HG02798 (cell line): Measurements from ENCODE around the gene IL12B.

Experiments used
- ATAC-seq: cut with Tn5 transposase; IDR thresholded peaks from one replicate; pipeline ENCODE4 v1.9.1; 2021; ENCODE audit warnings: mild to moderate bottlenecking; ENCODE audit not compliant: unreplicated experiment, poor library complexity

Gene IL12B

DNA sequence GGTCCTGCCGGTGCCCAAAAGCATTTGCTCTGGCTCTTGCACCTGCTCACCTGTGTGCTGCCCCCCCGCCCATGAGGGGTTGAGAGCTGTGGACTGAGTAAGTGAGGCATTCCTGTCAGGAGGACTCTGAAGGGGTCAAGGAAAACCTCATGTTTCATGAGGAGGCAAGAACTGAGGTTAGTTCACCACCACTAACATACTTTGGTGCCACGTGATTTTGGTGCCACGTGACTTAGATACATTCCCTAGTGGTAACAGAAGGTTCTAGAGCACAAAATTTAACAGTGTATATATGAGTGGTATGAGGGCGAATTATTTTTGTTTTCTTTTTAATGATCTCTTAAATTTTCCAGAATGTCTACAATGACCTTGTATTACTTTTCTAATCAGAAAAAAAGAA, 6.3 kb upstream of the IL12B start:
- ATAC-seq, result no peak

DNA sequence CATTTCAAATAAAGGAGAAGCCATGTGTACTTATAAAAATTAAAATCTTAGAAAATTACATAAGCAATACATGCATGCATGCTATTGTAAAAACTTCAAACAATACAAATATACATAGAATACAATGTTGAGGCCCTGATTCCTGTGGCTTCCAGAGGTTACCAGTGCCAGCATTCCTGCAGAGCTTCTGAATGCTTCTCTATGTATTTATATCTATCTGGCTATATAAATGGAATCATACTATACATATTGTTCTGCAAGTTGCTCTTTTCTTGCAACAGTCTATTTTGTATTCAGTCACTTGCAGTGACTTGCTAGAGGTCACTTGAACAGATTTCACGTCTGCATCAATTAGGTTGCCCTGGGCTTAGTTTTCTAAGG, 3.2 kb upstream of the IL12B start:
- no peak for ATAC-seq

DNA sequence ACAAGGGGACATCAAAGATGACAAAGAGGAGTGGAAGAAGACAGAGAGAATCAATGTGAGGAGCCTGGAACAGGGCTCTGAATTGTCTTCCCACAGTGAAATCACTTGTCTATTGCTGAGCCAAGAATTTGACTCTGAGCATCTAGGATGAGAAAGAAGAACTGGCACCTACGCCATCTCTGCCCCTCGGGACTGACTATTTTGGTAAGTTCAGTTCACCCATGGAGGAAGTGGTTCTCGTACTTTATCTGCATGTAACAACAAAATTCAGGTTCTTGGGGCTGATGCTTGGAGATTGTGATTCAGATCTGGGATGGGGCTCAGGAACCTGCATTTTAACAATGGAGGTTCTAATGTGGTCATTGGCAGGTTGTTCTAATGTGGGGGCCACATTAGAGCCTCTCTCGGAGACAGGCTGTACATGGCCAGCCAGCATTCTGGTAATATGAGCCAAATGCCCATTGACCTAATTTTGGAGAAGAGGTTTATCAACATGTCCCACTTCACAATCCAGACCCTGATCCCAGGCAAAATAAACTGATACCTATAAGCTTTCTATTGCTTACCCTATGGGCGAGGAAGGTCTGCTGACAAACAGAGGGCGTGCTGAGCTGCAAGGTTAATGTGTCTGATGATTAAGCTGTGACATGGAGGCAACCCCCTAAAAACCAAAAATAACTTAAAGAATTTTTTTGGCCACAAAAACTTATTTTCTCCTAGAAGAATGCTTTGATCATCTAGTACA, 2.7 kb upstream of the IL12B start:
- peak; percentile 28 for ATAC-seq

DNA sequence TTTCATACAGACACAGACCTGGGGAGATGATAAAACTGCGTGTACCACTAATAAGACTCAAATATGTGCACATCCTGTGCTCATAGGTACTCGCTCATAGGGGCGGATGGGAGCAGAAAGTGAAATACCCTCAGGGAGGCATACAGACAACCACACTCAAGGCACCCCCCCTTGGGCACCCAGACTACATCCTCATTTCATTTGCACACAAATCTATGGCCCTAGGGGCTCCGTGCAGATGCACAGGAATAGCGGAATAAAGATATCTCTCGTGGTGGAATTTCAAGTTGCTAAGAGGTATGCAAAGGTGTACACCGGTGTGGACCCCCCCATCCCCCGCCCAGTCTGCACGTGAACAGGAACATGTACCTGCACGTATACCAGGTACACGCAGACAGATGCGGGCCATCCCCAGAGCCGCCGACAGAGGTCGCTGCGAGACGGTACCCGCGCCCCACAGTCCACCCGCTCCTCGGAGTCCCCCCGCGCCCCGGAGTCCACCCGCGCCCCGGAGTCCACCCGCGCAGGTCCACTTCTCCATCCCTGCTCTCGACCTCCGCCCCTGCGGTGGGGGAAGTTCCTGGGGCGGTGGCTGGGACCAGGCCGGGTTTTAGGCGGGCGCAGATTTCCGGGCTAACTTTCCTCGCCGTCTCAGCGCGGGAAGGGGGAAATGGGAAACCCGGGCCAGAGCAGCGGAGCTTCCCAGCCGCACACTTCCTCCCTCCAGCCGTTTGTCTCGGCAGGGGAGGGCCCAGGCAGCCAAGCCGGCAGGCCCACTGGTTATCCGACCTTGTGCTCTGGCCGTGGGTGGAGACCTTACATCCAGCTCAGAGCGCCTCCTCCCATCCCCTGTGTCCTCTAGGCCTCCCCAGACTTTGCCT, 1.0 kb upstream of the IL12B start:
- ATAC-seq, result peak; percentile 67

DNA sequence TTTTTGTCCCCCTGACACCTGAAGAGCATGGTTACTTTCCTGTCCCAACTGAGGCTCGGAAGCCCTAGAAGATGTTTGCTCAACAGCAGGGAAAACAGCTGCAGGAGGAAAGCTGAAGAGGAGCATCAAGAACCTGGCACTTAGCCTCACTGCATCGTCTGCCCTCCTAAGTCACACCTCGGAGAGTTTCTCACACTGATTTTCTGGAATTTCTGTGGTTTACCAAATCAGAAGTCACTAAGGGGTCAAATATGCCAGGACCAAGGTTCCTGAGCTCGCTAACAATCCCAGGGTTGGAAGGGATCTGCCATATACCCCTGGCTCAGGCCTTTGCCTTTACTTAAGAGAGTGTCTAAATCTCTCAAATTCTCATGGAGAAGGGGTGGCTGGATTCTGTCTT, 5.3 kb downstream of the IL12B start:
- no peak for ATAC-seq

DNA sequence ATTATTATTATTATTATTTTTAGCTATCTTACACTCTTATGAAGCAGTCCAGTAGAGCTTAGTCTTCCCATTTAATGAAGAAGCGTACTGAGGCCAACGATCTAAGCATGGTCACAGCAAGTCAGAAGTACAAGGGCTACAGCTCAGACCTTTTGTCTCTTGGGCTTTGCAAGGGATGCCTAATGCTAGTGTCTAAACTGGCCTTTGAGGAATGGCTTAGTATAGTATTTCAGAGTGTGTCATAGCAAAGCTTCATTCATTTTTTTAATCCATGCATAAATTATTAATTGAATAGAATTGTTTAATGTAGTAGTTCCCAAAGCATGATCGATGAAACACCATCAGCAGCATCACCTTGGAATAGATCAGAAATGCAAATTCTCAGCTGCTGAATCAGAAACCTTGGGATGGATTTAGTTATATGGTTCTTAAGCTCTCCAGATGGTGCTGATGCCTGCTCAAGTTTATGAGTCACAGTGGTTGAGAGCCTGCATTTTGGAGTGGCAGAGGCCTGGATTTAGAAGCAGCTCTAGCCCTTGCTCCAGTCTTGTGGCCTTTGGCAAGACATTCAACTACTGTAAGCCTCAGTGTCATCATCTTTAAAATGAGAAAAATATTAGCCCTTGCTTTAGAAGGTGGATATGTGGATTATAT, 6.1 kb downstream of the IL12B start:
- ATAC-seq, result no peak

DNA sequence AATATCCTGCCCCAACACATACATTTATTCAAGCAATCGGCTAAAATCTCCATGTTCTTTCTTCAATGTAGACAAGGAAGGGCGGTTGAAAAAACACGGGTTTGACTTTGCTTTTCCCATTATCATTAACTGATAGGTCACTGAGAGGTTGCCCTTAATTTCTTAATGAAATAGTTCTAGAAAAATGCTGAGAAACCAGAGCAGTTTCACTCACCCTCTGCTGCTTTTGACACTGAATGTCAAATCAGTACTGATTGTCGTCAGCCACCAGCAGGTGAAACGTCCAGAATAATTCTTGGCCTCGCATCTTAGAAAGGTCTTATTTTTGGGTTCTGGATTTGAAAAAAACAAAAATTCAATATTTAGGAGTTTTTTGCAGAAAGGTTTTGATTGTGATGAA, 8.1 kb downstream of the IL12B start:
- peak; percentile 75 for ATAC-seq

DNA sequence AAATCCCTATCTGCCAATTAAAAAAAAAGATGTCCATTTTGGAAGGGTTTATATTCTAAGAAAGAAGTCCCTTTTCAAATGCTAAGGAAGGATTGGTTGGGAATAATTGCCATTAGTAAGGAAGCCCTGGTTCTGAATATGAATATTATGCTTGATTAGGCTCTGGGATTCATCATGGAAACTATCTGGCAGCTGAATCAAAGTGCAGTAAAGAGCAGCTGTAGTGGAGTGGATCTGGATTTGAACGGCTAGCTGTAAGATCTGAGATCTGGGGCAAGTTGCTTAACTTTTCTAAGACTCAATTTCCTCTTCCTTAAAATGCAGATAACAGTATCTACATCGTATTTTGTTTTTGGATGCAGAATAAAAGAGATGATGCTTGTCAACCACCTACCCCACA, 10.5 kb downstream of the IL12B start:
- no peak for ATAC-seq

DNA sequence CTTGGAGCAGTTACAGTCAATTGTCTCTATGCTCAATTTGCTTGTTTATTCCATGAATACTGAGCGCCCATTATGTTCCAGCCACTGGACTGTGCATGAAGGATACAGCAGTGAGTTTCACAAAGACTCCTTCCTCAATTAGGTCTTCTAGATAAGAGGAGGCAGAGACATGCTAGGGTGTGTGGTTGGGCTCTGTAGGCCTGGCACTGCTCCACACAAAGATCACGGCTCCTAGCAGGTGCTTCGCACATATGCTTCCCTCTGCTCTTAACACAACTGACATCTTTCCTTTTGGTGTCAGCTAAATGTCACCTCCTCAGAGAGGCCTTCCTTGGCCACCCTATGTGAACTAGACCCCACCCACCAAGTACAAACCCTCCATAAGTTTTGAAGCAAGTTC, 10.9 kb downstream of the IL12B start:
- no peak for ATAC-seq

DNA sequence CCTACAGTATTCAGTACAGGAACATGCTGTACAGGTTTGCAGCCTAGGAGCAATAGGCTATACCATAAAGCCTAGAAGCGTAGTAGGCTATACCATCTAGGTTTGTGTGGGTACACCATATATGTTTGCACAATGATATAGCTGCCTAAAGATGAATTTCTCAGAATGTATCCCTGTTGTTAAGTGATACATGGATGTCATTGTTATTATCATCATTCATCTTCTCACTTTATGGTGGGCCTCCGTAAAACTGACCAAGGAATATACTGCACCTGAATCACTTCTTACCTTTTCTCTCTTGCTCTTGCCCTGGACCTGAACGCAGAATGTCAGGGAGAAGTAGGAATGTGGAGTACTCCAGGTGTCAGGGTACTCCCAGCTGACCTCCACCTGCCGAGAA, 11.8 kb downstream of the IL12B start:
- no peak for ATAC-seq

DNA sequence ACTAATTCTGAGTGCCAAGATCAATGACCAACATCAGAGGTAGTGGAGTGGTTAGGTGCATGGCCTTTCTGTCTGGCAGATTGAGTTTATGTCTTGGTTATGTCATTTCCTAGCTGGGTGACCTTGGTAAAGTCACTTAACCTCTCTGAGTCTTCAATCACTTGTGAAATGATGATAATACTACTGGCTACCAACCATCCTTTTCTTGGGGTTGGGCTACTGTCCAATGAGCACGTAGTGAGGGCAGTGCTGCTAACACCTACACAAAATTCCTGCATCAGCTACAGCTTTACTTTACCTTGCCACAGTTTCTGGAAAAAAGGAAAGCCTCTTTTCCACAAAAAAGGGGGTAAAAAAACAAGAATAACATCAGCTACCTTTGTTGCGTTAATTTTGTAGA, 12.4 kb downstream of the IL12B start:
- ATAC-seq, result no peak

DNA sequence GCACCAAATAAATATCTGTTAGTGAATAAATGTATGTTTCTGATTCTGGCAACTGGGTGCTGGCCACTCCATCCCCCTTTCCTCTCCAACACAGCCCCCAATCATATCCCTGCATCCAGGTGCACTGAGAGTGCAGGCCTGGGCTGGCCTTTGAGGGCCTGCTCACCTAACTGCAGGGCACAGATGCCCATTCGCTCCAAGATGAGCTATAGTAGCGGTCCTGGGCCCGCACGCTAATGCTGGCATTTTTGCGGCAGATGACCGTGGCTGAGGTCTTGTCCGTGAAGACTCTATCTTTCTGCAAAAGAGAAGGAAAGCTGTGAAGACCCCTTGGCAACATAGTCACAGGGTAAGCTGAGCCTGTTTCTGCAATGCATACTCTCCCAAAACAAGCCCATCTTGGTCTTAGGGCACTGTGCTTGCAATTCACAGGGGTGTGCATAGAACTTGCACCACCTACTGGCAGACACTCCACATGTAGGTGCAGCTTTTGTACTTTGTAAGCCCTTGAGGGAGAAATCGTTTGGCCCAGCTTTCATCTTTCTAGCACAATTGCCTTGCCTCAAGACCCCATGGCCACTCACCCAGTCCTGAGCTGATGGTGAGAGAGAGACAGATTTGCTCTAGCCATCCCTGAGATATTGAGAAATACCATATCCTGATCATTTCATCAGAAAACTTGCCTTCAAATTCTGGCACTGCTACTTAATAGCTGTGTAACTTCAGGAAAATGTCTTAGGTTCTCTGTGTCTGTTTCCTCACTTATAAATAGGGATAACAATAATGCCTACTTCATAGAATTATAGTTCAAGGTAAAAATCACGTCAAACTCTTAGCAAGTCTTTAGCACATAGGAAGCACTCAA, 13.5 kb downstream of the IL12B start:
- peak; percentile 68 for ATAC-seq

DNA sequence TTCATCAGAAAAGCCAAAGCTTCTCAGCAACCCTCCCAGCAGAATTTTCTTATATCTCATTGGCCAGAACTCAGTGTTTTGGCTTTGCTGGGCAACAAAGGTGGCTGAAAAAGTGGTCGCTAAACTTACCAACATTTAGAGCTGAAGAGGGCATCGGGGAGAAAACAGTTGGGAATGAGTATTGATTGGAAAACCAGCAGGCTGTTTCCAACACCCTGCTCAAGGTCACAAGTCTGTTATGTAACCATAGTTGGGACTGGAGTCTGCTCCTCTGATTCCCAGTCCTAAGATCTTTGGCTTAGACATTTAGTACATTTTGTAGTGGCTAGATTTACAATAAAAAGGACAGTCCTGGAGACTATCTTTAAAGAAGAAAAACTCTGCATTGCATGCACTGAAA, 17.1 kb downstream of the IL12B start:
- no peak for ATAC-seq

DNA sequence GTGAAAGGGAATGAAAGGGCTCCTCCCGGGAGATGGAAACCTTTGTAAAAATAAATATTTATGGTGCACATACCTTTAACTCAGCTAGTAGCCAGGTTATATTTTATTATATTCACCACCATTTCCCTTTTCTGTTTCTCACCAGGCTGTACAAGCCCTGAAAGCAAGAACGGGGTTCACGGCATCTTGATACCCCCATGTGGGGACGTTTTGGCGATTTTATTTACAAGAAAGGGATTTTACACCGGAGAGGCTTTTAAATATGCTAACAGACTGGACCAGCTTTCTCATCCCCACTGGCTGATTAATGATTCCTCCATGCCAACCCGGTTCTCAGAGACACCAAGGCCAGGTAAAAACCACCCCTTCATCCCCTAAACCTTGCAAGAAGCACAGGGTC, 19.2 kb downstream of the IL12B start:
- ATAC-seq, result no peak

DNA sequence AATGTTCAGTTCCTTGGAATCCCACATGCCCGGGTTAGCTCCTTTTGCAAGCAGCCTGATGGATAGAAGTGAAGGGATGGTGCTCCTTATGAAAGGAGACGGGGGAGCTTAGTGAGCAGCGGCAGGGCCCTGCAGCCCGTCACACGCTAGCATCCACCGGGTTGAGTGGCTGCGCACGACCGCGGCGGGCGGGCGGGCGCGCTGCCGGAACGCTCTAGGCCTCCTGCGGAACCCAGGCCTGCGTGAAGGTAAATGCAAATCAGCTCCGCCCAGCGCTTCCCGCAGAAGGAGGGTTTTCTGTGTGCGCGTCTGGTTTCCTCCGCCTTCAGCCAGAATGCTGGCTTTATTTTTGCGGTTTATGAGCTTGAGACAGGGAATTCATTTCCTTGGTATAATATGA, 19.8 kb downstream of the IL12B start:
- ATAC-seq, result peak; percentile 60

DNA sequence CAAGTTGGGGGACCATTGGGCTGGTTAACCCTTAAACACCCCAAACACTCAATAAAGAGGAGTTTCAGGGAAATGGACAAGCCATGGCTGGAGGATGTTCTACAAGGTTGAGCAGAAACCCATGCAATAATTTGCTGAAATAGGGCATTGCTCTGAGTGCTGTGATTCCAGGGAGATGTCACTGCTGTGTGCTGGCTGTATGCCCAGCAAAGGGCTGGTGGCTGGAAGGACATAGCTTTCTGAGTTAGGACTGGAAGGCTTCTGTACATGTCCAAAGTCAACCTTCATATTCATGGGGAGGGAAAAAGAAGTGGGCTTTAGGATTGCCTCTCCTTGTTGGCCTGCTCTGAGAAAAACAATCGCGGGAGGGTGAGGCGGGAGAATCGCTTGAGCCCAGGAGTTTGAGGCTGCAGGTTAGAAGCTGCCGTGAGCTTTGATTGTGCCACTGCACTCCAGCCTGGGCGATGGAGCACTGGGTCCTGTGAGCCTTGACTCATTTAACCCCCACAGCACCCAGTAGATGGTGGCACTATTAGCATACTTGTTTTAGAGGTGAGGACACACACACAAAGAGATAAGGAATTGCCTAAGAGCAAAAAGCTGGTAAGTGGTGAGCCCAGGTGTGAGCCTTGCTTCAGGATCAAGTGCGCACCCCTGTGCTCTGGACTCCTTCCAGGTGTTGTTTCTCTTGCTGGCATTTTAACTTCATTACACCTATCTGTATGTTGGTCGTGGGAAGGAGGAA, 20.4 kb downstream of the IL12B start:
- ATAC-seq, result no peak

DNA sequence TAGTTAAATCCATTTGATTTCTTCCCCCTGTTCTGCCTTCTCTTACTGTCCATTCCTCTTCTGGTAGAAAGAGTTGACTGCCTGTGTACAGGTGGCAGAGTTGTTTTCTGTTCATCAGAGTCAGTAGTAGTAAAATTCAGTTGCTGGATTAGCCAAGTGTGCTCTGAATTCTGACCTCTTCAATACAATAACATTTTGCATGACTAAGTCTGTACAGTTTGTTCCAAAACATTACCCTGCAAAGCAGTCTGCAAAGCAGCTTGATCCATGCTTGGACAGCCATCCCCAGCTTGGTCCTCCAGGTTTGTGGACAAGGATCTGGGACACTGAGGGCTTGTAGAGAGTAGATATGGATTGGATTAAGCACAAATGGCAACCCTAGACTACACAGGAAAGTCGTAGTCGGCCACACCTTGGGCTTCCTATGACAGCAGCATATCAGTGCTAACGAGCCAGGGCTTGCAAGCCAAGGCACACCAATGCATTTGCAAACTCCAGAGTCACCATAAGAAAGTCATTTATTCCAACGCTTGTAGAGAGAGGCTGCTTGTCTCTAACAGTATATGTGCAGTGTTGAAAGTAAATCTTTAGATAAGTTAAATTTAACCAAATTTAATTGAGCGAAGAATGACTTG, 25.2 kb downstream of the IL12B start:
- no peak for ATAC-seq

DNA sequence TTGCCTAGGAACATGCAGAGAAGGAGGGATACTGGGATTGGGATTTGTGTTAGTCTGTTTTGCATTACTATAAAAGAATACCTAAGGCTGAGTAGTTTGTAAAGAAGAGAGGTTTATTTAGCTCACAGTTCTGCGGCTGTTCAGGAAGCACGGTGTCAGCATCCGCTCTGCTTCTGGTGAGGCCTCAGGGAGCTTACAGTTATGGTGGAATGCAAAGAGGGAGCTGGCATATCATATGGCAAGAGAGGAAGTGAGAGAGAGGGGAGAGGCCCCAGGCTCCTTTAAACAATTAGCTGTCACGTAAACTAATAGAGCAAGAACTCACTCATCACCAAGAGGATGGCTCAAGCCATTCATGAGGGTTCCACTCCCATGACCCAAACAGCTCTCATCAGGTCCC, 27.0 kb downstream of the IL12B start:
- no peak for ATAC-seq
